ENCODE data around the gene ASPA.

The ASPA gene

GRCh38 chr17:3535253-3535995 is 59.6 kb downstream of the ASPA start:
- DNase-seq: no peak

GRCh38 chr17:3536716-3537115 is 60.9 kb downstream of the ASPA start:
- DNase-seq: no peak

- no peak for DNase-seq
Observed at GRCh38 chr17:3539881-3540540, 64.2 kb downstream of the ASPA start.

- no peak for DNase-seq
Observed at GRCh38 chr17:3542410-3543088, 66.8 kb downstream of the ASPA start.

- DNase-seq: no peak
Observed at GRCh38 chr17:3543453-3543852, 67.7 kb downstream of the ASPA start.

- no peak for DNase-seq
Observed at GRCh38 chr17:3544365-3544764, 68.6 kb downstream of the ASPA start.

- DNase-seq: no peak
Observed at GRCh38 chr17:3545151-3545550, 69.4 kb downstream of the ASPA start.

- no peak for DNase-seq
Observed at GRCh38 chr17:3546521-3546920, 70.7 kb downstream of the ASPA start.

GRCh38 chr17:3546997-3547396 is 71.2 kb downstream of the ASPA start:
- no peak for DNase-seq

- DNase-seq: no peak
Observed at GRCh38 chr17:3547628-3548027, 71.8 kb downstream of the ASPA start.

- no peak for DNase-seq
Observed at GRCh38 chr17:3549610-3550162, 73.9 kb downstream of the ASPA start.

GRCh38 chr17:3551189-3551588 is 75.4 kb downstream of the ASPA start:
- no peak for DNase-seq

- no peak for DNase-seq
Observed at GRCh38 chr17:3552916-3553315, 77.1 kb downstream of the ASPA start.

Measured in NCI-H446 treated with DMSO at 0.1 percent for 48 hours (cell line).